Neuronal stem cell (in vitro differentiated cells): ENCODE measurements around the gene SLC7A6.

Experiments
- DNase-seq: peaks from one replicate; pipeline ENCODE4 v3.0.0-alpha.2; 2013; ENCODE audit warnings: low spot score
- H2AFZ ChIP-seq: one replicate; pipeline ENCODE4 v1.6.1; 2013; ENCODE audit warnings: mild to moderate bottlenecking, low read length, inconsistent platforms
- H2AK5ac ChIP-seq: 2 replicates; pipeline ENCODE4 v1.6.1; 2013; ENCODE audit warnings: low read depth, mild to moderate bottlenecking, inconsistent platforms, low read length, moderate library complexity, mixed read lengths
- H2BK120ac ChIP-seq: 2 replicates; pipeline ENCODE4 v1.6.1; 2013; ENCODE audit warnings: low read depth, mild to moderate bottlenecking, inconsistent platforms, low read length, moderate library complexity, mixed read lengths
- H2BK12ac ChIP-seq: one replicate; pipeline ENCODE4 v1.6.1; 2013; ENCODE audit warnings: low read length, inconsistent platforms
- H2BK15ac ChIP-seq: 2 replicates; pipeline ENCODE4 v1.6.1; 2013; ENCODE audit warnings: mild to moderate bottlenecking, low read length, inconsistent platforms, mixed read lengths
- H2BK5ac ChIP-seq: one replicate; pipeline ENCODE4 v1.6.1; 2013; ENCODE audit warnings: inconsistent platforms, mild to moderate bottlenecking, low read length, moderate library complexity
- H3K14ac ChIP-seq: one replicate; pipeline ENCODE4 v1.6.1; 2013; ENCODE audit warnings: low read length, inconsistent platforms
- H3K18ac ChIP-seq: 2 replicates; pipeline ENCODE4 v1.6.1; 2013; ENCODE audit warnings: low read length, inconsistent platforms
- H3K23ac ChIP-seq: 2 replicates; pipeline ENCODE4 v1.6.1; 2013; ENCODE audit warnings: low read depth, mild to moderate bottlenecking, mixed read lengths, low read length, inconsistent platforms; ENCODE audit not compliant: poor library complexity
- H3K27ac ChIP-seq: replicated peaks from 3 replicates; pipeline ENCODE4 v1.5.1; 2013; ENCODE audit warnings: low read length, inconsistent platforms
- H3K27me3 ChIP-seq, 3 experiments: 2 replicates each; pipeline ENCODE4 v1.6.1; 2013; ENCODE audit warnings: low read length in 3 of 3, mild to moderate bottlenecking in 2 of 3, inconsistent platforms in 1 of 3, low read depth in 1 of 3, mixed read lengths in 1 of 3, moderate library complexity in 1 of 3; ENCODE audit not compliant: control insufficient read depth in 3 of 3, insufficient read depth in 3 of 3
- H3K36me3 ChIP-seq, 2 donors: replicated peaks in 1 of 2; 2 replicates each; pipeline ENCODE4 v1.6.1; 2013; ENCODE audit warnings: low read length in 2 of 2; ENCODE audit not compliant: control insufficient read depth in 2 of 2, insufficient read depth in 2 of 2
- H3K4ac ChIP-seq: 2 replicates; pipeline ENCODE4 v1.6.1; 2013; ENCODE audit warnings: inconsistent platforms, mild to moderate bottlenecking, low read length, moderate library complexity
- H3K4me1 ChIP-seq, 2 donors: 1 replicate in 1 of 2; 2 replicates in 1 of 2; pipeline ENCODE4 v1.6.1; 2013; ENCODE audit warnings: low read length in 2 of 2, low read depth in 1 of 2; ENCODE audit not compliant: control insufficient read depth in 2 of 2, insufficient read depth in 1 of 2
- H3K4me2 ChIP-seq: one replicate; pipeline ENCODE4 v1.6.1; 2013; ENCODE audit warnings: mild to moderate bottlenecking, low read length, inconsistent platforms; ENCODE audit not compliant: insufficient read depth, poor library complexity, severe bottlenecking
- H3K4me3 ChIP-seq, 2 donors: 2 replicates each; pipeline ENCODE4 v1.5.1; 2013; ENCODE audit warnings: low read length in 2 of 2, mild to moderate bottlenecking in 2 of 2, inconsistent platforms in 1 of 2, moderate library complexity in 1 of 2
- H3K79me1 ChIP-seq: one replicate; pipeline ENCODE4 v1.6.1; 2013; ENCODE audit warnings: low read depth, mild to moderate bottlenecking, inconsistent platforms, low read length, moderate library complexity
- H3K9ac ChIP-seq: one replicate; pipeline ENCODE4 v1.6.1; 2013; ENCODE audit warnings: mild to moderate bottlenecking, low read depth, low read length, inconsistent platforms; ENCODE audit not compliant: poor library complexity
- H3K9me3 ChIP-seq, 2 donors: replicated peaks in 1 of 2; 2 replicates each; pipeline versions ENCODE3 to v1.6.1; 2013; ENCODE audit warnings: low read length in 2 of 2, mild to moderate bottlenecking in 2 of 2, inconsistent platforms in 1 of 2, low read depth in 1 of 2, mixed read lengths in 1 of 2, moderate library complexity in 1 of 2; ENCODE audit not compliant: control insufficient read depth in 2 of 2, insufficient read depth in 1 of 2
- H4K8ac ChIP-seq: one replicate; pipeline ENCODE4 v1.6.1; 2013; ENCODE audit warnings: low read depth, mild to moderate bottlenecking, inconsistent platforms, low read length, moderate library complexity
- H4K91ac ChIP-seq: one replicate; pipeline ENCODE4 v1.6.1; 2013; ENCODE audit warnings: low read length, low read depth, mild to moderate bottlenecking, inconsistent platforms; ENCODE audit not compliant: poor library complexity
- WGBS, 2 donors: extraction: QIAGEN DNeasy Blood & Tissue Kit; methylation state at CpG; one replicate each; pipeline ENCODE4 v1.1.7; 2013; ENCODE audit warnings: missing lambda C conversion rate in 2 of 2, mixed read lengths in 1 of 2; ENCODE audit not compliant: insufficient read length in 2 of 2, insufficient replicate concordance in 1 of 2; ENCODE audit errors: extremely low coverage in 2 of 2; 5-methylcytosine and 5-hydroxymethylcytosine counted together

SLC7A6 gene

GRCh38 chr16:68343137-68343536 lies 78.8 kb downstream of the SLC7A6 start:
- H3K23ac ChIP-seq: no peak overlapping the region
- peaks cover 2% of the 10 kb centered on the region for H3K79me1 ChIP-seq
- H2AFZ ChIP-seq: no peak overlapping the region
- H4K91ac ChIP-seq: no peak overlapping the region
- H4K8ac ChIP-seq: no peak overlapping the region
- no peak overlapping the region for H3K4ac ChIP-seq
- DNase-seq: no peak
- no peak overlapping the region for H3K18ac ChIP-seq
- H3K4me1 ChIP-seq: no peaks in the 10 kb centered on the region
- peaks cover 59 to 99% of the 10 kb centered on the region in 2 donors for H3K36me3 ChIP-seq
- H2BK15ac ChIP-seq: no peak overlapping the region
- WGBS, 2 donors: no CpG with 5 or more reads among the region's 7 CpGs
- no peak overlapping the region for H2BK5ac ChIP-seq
- H2BK120ac ChIP-seq: no peak overlapping the region
- no peak overlapping the region for H2BK12ac ChIP-seq
- no peak overlapping the region for H3K14ac ChIP-seq
- H3K27me3 ChIP-seq: no peaks in the 10 kb centered on the region
- no peak overlapping the region for H2AK5ac ChIP-seq
- no peak overlapping the region for H3K9ac ChIP-seq
- H3K4me3 ChIP-seq: no peak overlapping the region
- peaks cover 0 to 1% of the 10 kb centered on the region in 2 donors for H3K9me3 ChIP-seq
- H3K27ac ChIP-seq: no peak overlapping the region
- no peak overlapping the region for H3K4me2 ChIP-seq

- Histone ChIP-seq H3K27me3 (no peaks in the 10 kb centered on the region), H2AK5ac (no peak overlapping the region), H3K4me2 (no peak overlapping the region), H2BK5ac (no peak overlapping the region), H3K18ac (no peak overlapping the region), H2AFZ (no peak overlapping the region), H3K23ac (no peak overlapping the region), H2BK15ac (no peak overlapping the region), H4K91ac (no peak overlapping the region), H2BK12ac (no peak overlapping the region), H4K8ac (no peak overlapping the region), H3K14ac (no peak overlapping the region), H3K27ac (no peak overlapping the region), H3K4ac (no peak overlapping the region), H3K36me3 (peaks cover 58 to 99% of the 10 kb centered on the region in 2 donors), H2BK120ac (no peak overlapping the region), H3K9ac (no peak overlapping the region), H3K4me1 (no peaks in the 10 kb centered on the region), H3K4me3 (no peak overlapping the region), H3K9me3 (peaks cover 0 to under 1% of the 10 kb centered on the region in 2 donors), H3K79me1 (peaks cover 2% of the 10 kb centered on the region)
- no peak for DNase-seq
- WGBS, 2 donors: no CpG with 5 or more reads among the region's 11 CpGs
These were observed 79.9 kb downstream of the SLC7A6 start for GRCh38 chr16:68344252-68344651.

GRCh38 chr16:68345351-68345810 lies 81.1 kb downstream of the SLC7A6 start:
- no peak overlapping the region for H4K8ac ChIP-seq
- H2AK5ac ChIP-seq: no peak overlapping the region
- H3K27me3 ChIP-seq: no peaks in the 10 kb centered on the region
- no peak overlapping the region for H2BK120ac ChIP-seq
- H3K18ac ChIP-seq: no peak overlapping the region
- H3K4ac ChIP-seq: no peak overlapping the region
- no peak overlapping the region for H3K14ac ChIP-seq
- DNase-seq: no peak
- H4K91ac ChIP-seq: no peak overlapping the region
- H2BK15ac ChIP-seq: no peak overlapping the region
- H3K9me3 ChIP-seq: no peaks in the 10 kb centered on the region
- no CpG with 5 or more reads among the region's 11 CpGs for WGBS, 2 donors
- H3K27ac ChIP-seq: no peak overlapping the region
- no peak overlapping the region for H2BK5ac ChIP-seq
- peaks cover 2% of the 10 kb centered on the region for H3K79me1 ChIP-seq
- H3K4me1 ChIP-seq: no peaks in the 10 kb centered on the region
- no peak overlapping the region for H3K4me3 ChIP-seq
- H2BK12ac ChIP-seq: no peak overlapping the region
- H3K23ac ChIP-seq: no peak overlapping the region
- peaks cover 54 to 99% of the 10 kb centered on the region in 2 donors for H3K36me3 ChIP-seq
- no peak overlapping the region for H3K9ac ChIP-seq
- H2AFZ ChIP-seq: no peak overlapping the region
- no peak overlapping the region for H3K4me2 ChIP-seq

- H3K4me3 ChIP-seq: no peak overlapping the region
- no peak overlapping the region for H2AK5ac ChIP-seq
- no peak overlapping the region for H2AFZ ChIP-seq
- no peak overlapping the region for H2BK15ac ChIP-seq
- no peaks in the 10 kb centered on the region for H3K9me3 ChIP-seq
- H4K8ac ChIP-seq: no peak overlapping the region
- H3K14ac ChIP-seq: no peak overlapping the region
- WGBS, 2 donors: no CpG with 5 or more reads among the region's 16 CpGs
- H3K79me1 ChIP-seq: peaks cover 2% of the 10 kb centered on the region
- H4K91ac ChIP-seq: no peak overlapping the region
- no peak overlapping the region for H2BK120ac ChIP-seq
- no peak overlapping the region for H3K18ac ChIP-seq
- no peak overlapping the region for H3K9ac ChIP-seq
- H3K36me3 ChIP-seq: peaks cover 48 to 99% of the 10 kb centered on the region in 2 donors
- H3K4me2 ChIP-seq: no peak overlapping the region
- no peaks in the 10 kb centered on the region for H3K4me1 ChIP-seq
- no peak overlapping the region for H3K23ac ChIP-seq
- H3K27me3 ChIP-seq: no peaks in the 10 kb centered on the region
- DNase-seq: no peak
- H2BK12ac ChIP-seq: no peak overlapping the region
- H3K27ac ChIP-seq: no peak overlapping the region
- no peak overlapping the region for H3K4ac ChIP-seq
- no peak overlapping the region for H2BK5ac ChIP-seq
These were observed 81.8 kb downstream of the SLC7A6 start for GRCh38 chr16:68345958-68346635.
